Neural cell (in vitro differentiated cells): ENCODE measurements around the gene SYNGR2. TPM values are rescaled to one million over a fixed set of nuclear protein-coding genes. Genes with fewer than 3 reads are reported as not detected.

Source experiments
- H2AFZ ChIP-seq: fragments of 200-600, 300-800 bp; sonication (generic), shearing (Covaris generic); 2 replicates; pipeline ENCODE4 v1.6.0; 2014; ENCODE audit warnings: low read depth, mild to moderate bottlenecking, antibody characterized with exemption, low read length, moderate library complexity
- H3F3A ChIP-seq: fragments of 200-600 bp; shearing (Covaris generic); 2 replicates; pipeline ENCODE4 v1.6.1; 2016; ENCODE audit warnings: mild to moderate bottlenecking, moderate library complexity, mixed read lengths, antibody characterized with exemption, low read length; ENCODE audit not compliant: insufficient read depth, poor library complexity, severe bottlenecking
- H3K27ac ChIP-seq: fragments of 200-600, 300-800 bp; sonication (generic), shearing (Covaris generic); 2 replicates; pipeline ENCODE4 v1.5.1; 2014; ENCODE audit warnings: mild to moderate bottlenecking, low read length, moderate library complexity
- H3K27me3 ChIP-seq: fragments of 300-800, 200-600 bp; sonication (generic), shearing (Covaris generic); 2 replicates; pipeline ENCODE4 v1.6.0; 2014; ENCODE audit warnings: mild to moderate bottlenecking, low read depth, low read length, moderate library complexity; ENCODE audit not compliant: insufficient read depth
- H3K36me3 ChIP-seq: fragments of 300-800, 200-600 bp; sonication (generic), shearing (Covaris generic); 2 replicates; pipeline ENCODE4 v1.5.1; 2014; ENCODE audit warnings: mild to moderate bottlenecking, antibody characterized with exemption, low read length, moderate library complexity; ENCODE audit not compliant: insufficient read depth
- H3K4me2 ChIP-seq: fragments of 300-800, 200-600 bp; sonication (generic), shearing (Covaris generic); 2 replicates; pipeline ENCODE4 v1.6.0; 2014; ENCODE audit warnings: mild to moderate bottlenecking, low read length
- H3K4me3 ChIP-seq: fragments of 300-800, 200-600 bp; sonication (generic), shearing (Covaris generic); 2 replicates; pipeline ENCODE4 v1.5.1; 2014; ENCODE audit warnings: mild to moderate bottlenecking, low read length, moderate library complexity
- H3K79me2 ChIP-seq: fragments of 200-600 bp; shearing (Covaris generic); replicated peaks from 2 replicates; pipeline ENCODE4 v1.6.0; 2014; ENCODE audit warnings: mild to moderate bottlenecking, low read length, moderate library complexity; ENCODE audit not compliant: insufficient read depth
- H3K9ac ChIP-seq: fragments of 300-800, 200-600 bp; sonication (generic), shearing (Covaris generic); 2 replicates; pipeline ENCODE4 v1.6.1; 2016; ENCODE audit warnings: mild to moderate bottlenecking, low read length, mixed read lengths
- H3K9me2 ChIP-seq: fragments of 200-600 bp; shearing (Covaris generic); 2 replicates; pipeline ENCODE4 v1.6.1; 2016; ENCODE audit warnings: mild to moderate bottlenecking, low read length, mixed read lengths; ENCODE audit not compliant: insufficient read depth
- H3K9me3 ChIP-seq: fragments of 200-600, 300-800 bp; sonication (generic), shearing (Covaris generic); 2 replicates; pipeline ENCODE4 v1.6.1; 2016; ENCODE audit warnings: mild to moderate bottlenecking, mixed run types, low read length, moderate library complexity, mixed read lengths
- H4K20me1 ChIP-seq: fragments of 200-600 bp; shearing (Covaris generic); 2 replicates; pipeline ENCODE4 v1.6.1; 2016; ENCODE audit warnings: mild to moderate bottlenecking, mixed run types; ENCODE audit not compliant: insufficient read depth
- CTCF ChIP-seq: fragments of 450-650 bp; IDR thresholded peaks from 2 replicates; pipeline ENCODE4 v1.5.1; 2014; ENCODE audit warnings: antibody characterized with exemption, mild to moderate bottlenecking, moderate library complexity; ENCODE audit not compliant: poor library complexity, severe bottlenecking
- EP300 ChIP-seq: fragments of 450-650 bp; conservative IDR thresholded peaks from 2 replicates; pipeline ENCODE4 v1.6.1; 2014; ENCODE audit warnings: antibody characterized with exemption, mild to moderate bottlenecking, moderate library complexity; ENCODE audit not compliant: poor library complexity, severe bottlenecking
- EZH2 ChIP-seq: fragments of 200-600, 300-800 bp; shearing (Covaris generic), sonication (generic); IDR thresholded peaks from 2 replicates; pipeline ENCODE4 v1.6.1; 2014; ENCODE audit warnings: antibody characterized with exemption, low read length, borderline replicate concordance, mild to moderate bottlenecking; ENCODE audit not compliant: insufficient read depth, poor library complexity, severe bottlenecking
- MXI1 ChIP-seq: fragments of 450-650 bp; conservative IDR thresholded peaks from 2 replicates; pipeline ENCODE4 v1.6.1; 2014; ENCODE audit warnings: antibody characterized with exemption, mild to moderate bottlenecking; ENCODE audit not compliant: poor library complexity, severe bottlenecking
- POLR2AphosphoS5 ChIP-seq: IDR thresholded peaks from 2 replicates; pipeline ENCODE4 v1.6.1; 2012
- RAD21 ChIP-seq: fragments of 450-650 bp; conservative IDR thresholded peaks from 2 replicates; pipeline ENCODE4 v1.6.1; 2014; ENCODE audit warnings: antibody characterized with exemption, mild to moderate bottlenecking, moderate library complexity
- REST ChIP-seq: IDR thresholded peaks from 2 replicates; pipeline ENCODE4 v1.6.1; 2012; ENCODE audit warnings: borderline replicate concordance
- SMC3 ChIP-seq: fragments of 450-650 bp; conservative IDR thresholded peaks from 2 replicates; pipeline ENCODE4 v1.6.1; 2014; ENCODE audit warnings: antibody characterized with exemption, mild to moderate bottlenecking, moderate library complexity; ENCODE audit not compliant: poor library complexity
- TAF1 ChIP-seq: IDR thresholded peaks from 2 replicates; pipeline ENCODE4 v1.6.1; 2012; ENCODE audit warnings: low read depth
- polyA plus RNA-seq: library from polyadenylated mRNA; depleted of rRNA; stranded (reverse); fragments of >200 nt; gene quantifications from 2 replicates; pipeline ENCODE4 v1.2.3, GENCODE V29; 2014

Gene SYNGR2
- polyA plus RNA-seq, 1 donor from 2014 or later: 3.9 TPM

- Histone ChIP-seq H3K4me2 (no peak overlapping the region), H3K9ac (no peak overlapping the region), H3K9me2 (no peaks in the 10 kb centered on the region), H3K27me3 (no peaks in the 10 kb centered on the region), H3K27ac (no peak overlapping the region), H2AFZ (no peak overlapping the region), H3F3A (no peaks in the 10 kb centered on the region), H3K9me3 (no peaks in the 10 kb centered on the region), H3K36me3 (no peaks in the 10 kb centered on the region), H4K20me1 (no peaks in the 10 kb centered on the region), H3K79me2 (no peaks in the 10 kb centered on the region), H3K4me3 (no peak overlapping the region)
- no peak for TF ChIP-seq REST
- no peak for TF ChIP-seq TAF1
- no peak for TF ChIP-seq POLR2AphosphoS5
- no peak for TF ChIP-seq EP300
- no peak for TF ChIP-seq RAD21
- no peak for TF ChIP-seq EZH2
These were observed 28.3 kb downstream of the SYNGR2 start for GRCh38 chr17:78196716-78197115.

DNA sequence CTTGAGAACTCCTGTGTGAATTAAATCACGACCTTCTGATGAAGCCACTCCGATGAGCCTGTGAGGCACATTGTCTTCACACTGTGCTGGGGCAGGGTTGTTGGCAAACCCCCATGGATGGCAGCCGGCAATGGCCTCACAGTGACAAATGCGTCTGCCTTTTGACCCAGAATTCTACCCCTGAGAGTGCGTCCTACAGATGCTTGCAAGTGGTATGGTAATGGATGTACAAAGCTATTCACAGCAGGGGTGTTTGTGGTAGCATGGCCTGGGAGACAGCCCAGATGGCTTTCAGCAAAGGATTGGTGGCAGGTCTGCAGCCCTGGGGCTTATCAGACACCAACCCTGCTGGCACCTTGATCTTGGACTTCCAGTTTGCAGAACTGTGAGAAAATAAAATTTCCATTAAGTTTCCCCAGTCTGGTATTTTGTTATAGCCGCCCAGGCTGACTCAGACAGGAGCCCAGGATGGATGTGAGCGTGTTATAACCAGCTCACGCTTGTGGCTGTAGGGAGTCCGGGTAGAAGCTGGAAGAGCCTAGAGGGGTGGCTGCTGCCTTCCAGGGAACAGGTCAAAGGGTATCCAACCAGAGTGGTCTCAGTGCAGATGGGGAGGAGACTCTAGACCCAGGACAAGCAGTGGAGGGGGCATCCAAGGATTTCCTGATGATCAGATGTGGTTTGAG lies 28.9 kb downstream of the SYNGR2 start:
- H3K79me2 ChIP-seq: no peaks in the 10 kb centered on the region
- H3K9ac ChIP-seq: no peak overlapping the region
- no peaks in the 10 kb centered on the region for H4K20me1 ChIP-seq
- no peaks in the 10 kb centered on the region for H3K27me3 ChIP-seq
- H3K27ac ChIP-seq: no peak overlapping the region
- no peak overlapping the region for H3K4me2 ChIP-seq
- TF ChIP-seq CTCF: no peak
- no peak for TF ChIP-seq MXI1
- TF ChIP-seq RAD21: no peak
- no peaks in the 10 kb centered on the region for H3K36me3 ChIP-seq
- no peaks in the 10 kb centered on the region for H3F3A ChIP-seq
- H3K4me3 ChIP-seq: no peak overlapping the region
- H3K9me2 ChIP-seq: no peaks in the 10 kb centered on the region
- no peak overlapping the region for H2AFZ ChIP-seq
- no peaks in the 10 kb centered on the region for H3K9me3 ChIP-seq

- no peaks in the 10 kb centered on the region for H3K9me3 ChIP-seq
- H2AFZ ChIP-seq: no peak overlapping the region
- no peak for TF ChIP-seq MXI1
- no peak for TF ChIP-seq RAD21
- TF ChIP-seq EP300: no peak
- no peak for TF ChIP-seq TAF1
- no peak for TF ChIP-seq POLR2AphosphoS5
- TF ChIP-seq EZH2: no peak
- no peak for TF ChIP-seq CTCF
- no peak for TF ChIP-seq REST
- no peak for TF ChIP-seq SMC3
- no peaks in the 10 kb centered on the region for H4K20me1 ChIP-seq
- H3K27ac ChIP-seq: no peak overlapping the region
- no peak overlapping the region for H3K4me2 ChIP-seq
- no peaks in the 10 kb centered on the region for H3K27me3 ChIP-seq
- H3K36me3 ChIP-seq: no peaks in the 10 kb centered on the region
- H3K79me2 ChIP-seq: no peaks in the 10 kb centered on the region
- H3K4me3 ChIP-seq: no peak overlapping the region
- H3K9me2 ChIP-seq: no peaks in the 10 kb centered on the region
- H3F3A ChIP-seq: no peaks in the 10 kb centered on the region
- H3K9ac ChIP-seq: no peak overlapping the region
These were observed 32.1 kb downstream of the SYNGR2 start for GRCh38 chr17:78200451-78200850.
